Kasumi-1 (cell line): ENCODE results near the gene ZNF775.
"Not testable (repeated sequence)": the region's sequence is repeated elsewhere in the genome, so short reads cannot be mapped to it uniquely, and the experiment has no call there.

Experiments used
- DNase-seq, 2 experiments: peaks; one replicate each; lab custom pipeline; 2025; lab: John Stamatoyannopoulos, UW

The ZNF775 gene

GRCh38 chr7:150382123-150382843, 3.2 kb downstream of the ZNF775 start:
- DNase-seq = no peak

- DNase-seq = no peak
Measured at GRCh38 chr7:150382844-150383225, 3.7 kb downstream of the ZNF775 start.

GRCh38 chr7:150383710-150384397, 4.7 kb downstream of the ZNF775 start:
- no peak for DNase-seq

- peak in 1 of 2 experiments; percentile 38 for DNase-seq
Measured at GRCh38 chr7:150384406-150385301, 5.5 kb downstream of the ZNF775 start.

- DNase-seq = no peak
Measured at GRCh38 chr7:150385302-150385723, 6.2 kb downstream of the ZNF775 start.

GRCh38 chr7:150385884-150386283, 6.8 kb downstream of the ZNF775 start:
- DNase-seq = not testable (repeated sequence)

GRCh38 chr7:150388306-150388705, 9.2 kb downstream of the ZNF775 start:
- DNase-seq = no peak

- no peak for DNase-seq
Measured at GRCh38 chr7:150388709-150389531, 9.8 kb downstream of the ZNF775 start.

- DNase-seq = no peak
Measured at GRCh38 chr7:150389532-150389816, 10.3 kb downstream of the ZNF775 start.

- no peak for DNase-seq
Measured at GRCh38 chr7:150390205-150390604, 11.1 kb downstream of the ZNF775 start.

- no peak for DNase-seq
Measured at GRCh38 chr7:150393325-150393724, 14.2 kb downstream of the ZNF775 start.

- no peak for DNase-seq
Measured at GRCh38 chr7:150396426-150396825, 17.3 kb downstream of the ZNF775 start.

GRCh38 chr7:150396851-150397260, 17.7 kb downstream of the ZNF775 start:
- no peak for DNase-seq

- DNase-seq = no peak
Measured at GRCh38 chr7:150397346-150398107, 18.4 kb downstream of the ZNF775 start.

- no peak for DNase-seq
Measured at GRCh38 chr7:150398108-150398964, 19.2 kb downstream of the ZNF775 start.

GRCh38 chr7:150398965-150399320, 19.8 kb downstream of the ZNF775 start:
- no peak for DNase-seq

GRCh38 chr7:150399421-150400007, 20.4 kb downstream of the ZNF775 start:
- DNase-seq = no peak

GRCh38 chr7:150400008-150400787, 21.1 kb downstream of the ZNF775 start:
- DNase-seq = no peak

GRCh38 chr7:150400788-150401423, 21.8 kb downstream of the ZNF775 start:
- DNase-seq = no peak
